ENCODE results near the gene PDE1A.
A peak's percentile ranks its signal among the peaks of the same experiment; 100 is the strongest.

Gene PDE1A

DNA sequence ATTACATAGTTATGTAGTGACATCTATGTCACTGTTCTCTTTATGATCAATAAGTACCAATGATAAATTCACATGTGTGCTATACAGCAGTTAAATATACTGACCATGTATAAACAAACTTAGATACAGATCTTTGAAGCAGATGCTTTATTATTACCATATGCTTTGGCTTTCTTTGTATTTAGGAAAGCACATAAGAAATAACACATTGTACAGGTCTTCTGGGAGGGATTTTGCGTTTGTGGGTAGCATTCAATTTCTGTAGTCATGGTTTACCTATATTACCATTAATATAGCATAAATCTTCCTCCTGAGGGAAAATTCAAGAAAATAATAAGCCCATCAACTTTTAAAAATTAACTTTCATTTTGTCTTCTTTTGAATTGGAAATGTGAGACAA is 1.6 kb upstream of the PDE1A start:
- TF ChIP-seq, protein P1, sequence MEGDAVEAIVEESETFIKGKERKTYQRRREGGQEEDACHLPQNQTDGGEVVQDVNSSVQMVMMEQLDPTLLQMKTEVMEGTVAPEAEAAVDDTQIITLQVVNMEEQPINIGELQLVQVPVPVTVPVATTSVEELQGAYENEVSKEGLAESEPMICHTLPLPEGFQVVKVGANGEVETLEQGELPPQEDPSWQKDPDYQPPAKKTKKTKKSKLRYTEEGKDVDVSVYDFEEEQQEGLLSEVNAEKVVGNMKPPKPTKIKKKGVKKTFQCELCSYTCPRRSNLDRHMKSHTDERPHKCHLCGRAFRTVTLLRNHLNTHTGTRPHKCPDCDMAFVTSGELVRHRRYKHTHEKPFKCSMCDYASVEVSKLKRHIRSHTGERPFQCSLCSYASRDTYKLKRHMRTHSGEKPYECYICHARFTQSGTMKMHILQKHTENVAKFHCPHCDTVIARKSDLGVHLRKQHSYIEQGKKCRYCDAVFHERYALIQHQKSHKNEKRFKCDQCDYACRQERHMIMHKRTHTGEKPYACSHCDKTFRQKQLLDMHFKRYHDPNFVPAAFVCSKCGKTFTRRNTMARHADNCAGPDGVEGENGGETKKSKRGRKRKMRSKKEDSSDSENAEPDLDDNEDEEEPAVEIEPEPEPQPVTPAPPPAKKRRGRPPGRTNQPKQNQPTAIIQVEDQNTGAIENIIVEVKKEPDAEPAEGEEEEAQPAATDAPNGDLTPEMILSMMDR (IDR thresholded peaks at IDR 0.05): no peak
- H3K36me3 ChIP-seq (ENCODE audit: control insufficient read depth, insufficient read depth, low read length): no peaks in the 10 kb centered on the region
- H3K4me1 ChIP-seq: no peaks in the 10 kb centered on the region
- H3K79me2 ChIP-seq: no peaks in the 10 kb centered on the region
- no peaks in the 10 kb centered on the region for H3K27me3 ChIP-seq (ENCODE audit: control insufficient read depth, insufficient read depth, low read length)
- no peak overlapping the region for H3K27ac ChIP-seq
- H3K4me3 ChIP-seq (ENCODE audit: low read depth, low read length): no peak overlapping the region
- no peak overlapping the region for H3K4me2 ChIP-seq (ENCODE audit: low read length)
- H2AFZ ChIP-seq: no peak overlapping the region
- H3K9ac ChIP-seq: no peak overlapping the region
- no peaks in the 10 kb centered on the region for H3K9me3 ChIP-seq (ENCODE audit: control insufficient read depth, low read length)

DNA sequence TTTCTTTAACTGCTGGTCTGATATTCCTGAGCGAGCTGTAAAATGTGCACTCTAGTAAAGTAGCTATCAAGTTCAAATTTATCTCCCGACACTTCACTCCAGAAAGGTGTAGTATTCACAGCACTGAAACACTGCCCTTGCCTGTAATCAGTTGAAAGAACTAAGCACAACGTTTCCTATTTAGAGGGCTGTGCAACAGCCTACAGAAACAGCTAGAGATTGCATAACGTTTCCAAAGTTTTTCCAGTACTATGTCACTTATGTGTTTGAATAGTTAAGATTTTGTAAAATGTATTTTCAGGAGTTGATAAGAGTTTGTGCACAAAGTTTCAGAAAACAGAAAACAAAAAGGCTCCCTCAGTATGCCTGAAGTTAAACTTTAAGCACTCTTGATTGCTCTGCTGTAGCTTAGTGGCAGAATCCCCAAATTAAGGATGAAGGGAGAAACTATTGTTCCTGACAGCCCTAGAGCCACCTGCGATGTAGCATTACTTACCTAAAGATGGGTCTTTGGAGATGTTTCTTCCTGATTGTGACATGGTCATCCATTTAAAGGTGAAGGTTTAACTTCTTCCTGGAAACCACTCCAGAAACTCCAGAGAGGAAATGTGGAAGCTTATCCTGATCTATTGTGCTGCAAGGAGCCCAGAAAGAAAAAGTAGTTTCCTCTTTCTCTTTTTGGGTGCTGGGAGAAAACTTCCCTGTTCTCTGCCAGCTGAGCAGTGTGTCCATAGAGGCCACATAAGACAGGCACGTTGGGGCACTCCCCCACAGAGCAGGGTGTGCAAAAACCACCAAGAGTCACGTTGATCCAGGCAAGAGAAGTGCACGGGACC is 536 bp downstream of the PDE1A start:
- no peaks in the 10 kb centered on the region for H3K36me3 ChIP-seq (ENCODE audit: control insufficient read depth, insufficient read depth, low read length)
- TF ChIP-seq, protein P1 (IDR thresholded peaks at IDR 0.05): no peak
- no peak overlapping the region for H3K27ac ChIP-seq
- peak overlapping the region; percentile 23 for H3K4me3 ChIP-seq (ENCODE audit: low read depth, low read length)
- H3K9ac ChIP-seq: no peak overlapping the region
- no peaks in the 10 kb centered on the region for H3K4me1 ChIP-seq
- no peaks in the 10 kb centered on the region for H3K79me2 ChIP-seq
- no peaks in the 10 kb centered on the region for H3K27me3 ChIP-seq (ENCODE audit: control insufficient read depth, insufficient read depth, low read length)
- H2AFZ ChIP-seq: no peak overlapping the region
- H3K4me2 ChIP-seq (ENCODE audit: low read length): no peak overlapping the region
- H3K9me3 ChIP-seq (ENCODE audit: control insufficient read depth, low read length): no peaks in the 10 kb centered on the region

DNA sequence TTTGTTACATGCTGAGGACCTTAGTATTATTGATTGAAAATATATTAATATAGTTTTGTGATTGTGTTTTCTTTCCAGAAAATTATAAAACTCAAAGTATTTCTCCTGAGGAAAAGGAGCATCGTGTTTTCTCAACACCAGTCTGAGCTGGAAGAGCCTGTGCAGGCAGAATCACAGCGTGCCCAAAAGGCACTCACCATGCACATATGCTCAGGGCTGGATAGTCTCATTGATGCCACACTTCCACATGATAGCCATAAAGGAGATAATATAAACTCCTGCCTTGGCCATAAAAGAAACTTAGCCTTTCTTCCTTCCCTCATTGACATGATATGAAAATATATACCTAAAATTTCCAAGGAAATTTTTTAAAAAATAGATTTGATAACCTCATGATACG is 4.0 kb downstream of the PDE1A start:
- no peaks in the 10 kb centered on the region for H3K79me2 ChIP-seq
- H3K27ac ChIP-seq: no peak overlapping the region
- no peaks in the 10 kb centered on the region for H3K27me3 ChIP-seq (ENCODE audit: control insufficient read depth, insufficient read depth, low read length)
- H3K9me3 ChIP-seq (ENCODE audit: control insufficient read depth, low read length): no peaks in the 10 kb centered on the region
- no peaks in the 10 kb centered on the region for H3K4me1 ChIP-seq
- no peak overlapping the region for H3K4me2 ChIP-seq (ENCODE audit: low read length)
- TF ChIP-seq, protein P1 (IDR thresholded peaks at IDR 0.05): no peak
- H3K36me3 ChIP-seq (ENCODE audit: control insufficient read depth, insufficient read depth, low read length): no peaks in the 10 kb centered on the region
- H3K4me3 ChIP-seq (ENCODE audit: low read depth, low read length): no peak overlapping the region
- H2AFZ ChIP-seq: no peak overlapping the region
- H3K9ac ChIP-seq: no peak overlapping the region

DNA sequence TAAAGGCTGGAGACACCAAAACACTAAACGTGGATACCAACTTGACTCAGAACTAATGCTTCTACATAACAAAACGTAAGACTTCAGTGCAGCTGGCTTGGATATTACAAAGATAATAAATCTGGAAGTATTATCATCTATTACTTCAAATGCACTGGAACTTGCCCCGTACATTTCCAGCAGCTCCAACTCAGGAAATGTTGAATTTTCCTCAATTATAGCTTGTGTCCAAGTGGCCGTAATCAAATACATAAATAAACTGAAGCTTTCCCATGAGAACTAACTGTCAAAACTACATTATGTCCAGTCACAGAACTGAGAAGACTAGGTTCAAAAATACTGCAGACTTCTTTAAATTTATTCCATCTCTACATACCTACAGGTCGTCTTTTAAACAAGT is 6.2 kb downstream of the PDE1A start:
- Histone ChIP-seq H3K4me1 (no peaks in the 10 kb centered on the region), H3K4me3 (ENCODE audit: low read depth, low read length) (no peak overlapping the region), H3K9me3 (ENCODE audit: control insufficient read depth, low read length) (no peaks in the 10 kb centered on the region), H2AFZ (no peak overlapping the region), H3K79me2 (no peaks in the 10 kb centered on the region), H3K4me2 (ENCODE audit: low read length) (no peak overlapping the region), H3K27ac (no peak overlapping the region), H3K27me3 (ENCODE audit: control insufficient read depth, insufficient read depth, low read length) (no peaks in the 10 kb centered on the region), H3K36me3 (ENCODE audit: control insufficient read depth, insufficient read depth, low read length) (no peaks in the 10 kb centered on the region), H3K9ac (no peak overlapping the region)
- TF ChIP-seq, protein P1 (IDR thresholded peaks at IDR 0.05): no peak

DNA sequence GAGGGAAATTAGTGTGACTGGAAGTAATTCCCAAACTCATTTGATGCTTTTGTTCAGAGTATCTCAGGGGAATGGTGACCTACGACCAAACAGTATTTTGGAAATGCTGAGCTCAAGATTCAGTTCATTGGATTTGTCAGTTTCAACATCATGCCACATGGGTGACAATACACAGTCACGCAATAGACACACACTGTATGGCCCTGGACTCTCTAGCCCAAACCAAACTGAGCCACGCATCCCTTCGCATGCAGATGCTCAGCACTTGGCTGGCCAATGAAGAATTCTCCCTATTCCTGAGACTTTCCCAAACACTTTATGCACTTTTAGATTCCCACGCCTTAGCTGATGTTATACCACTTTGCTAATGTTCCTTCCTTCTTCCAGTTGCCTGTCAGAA is 10.0 kb downstream of the PDE1A start:
- H3K9ac ChIP-seq: no peak overlapping the region
- no peaks in the 10 kb centered on the region for H3K27me3 ChIP-seq (ENCODE audit: control insufficient read depth, insufficient read depth, low read length)
- no peak overlapping the region for H3K27ac ChIP-seq
- H3K36me3 ChIP-seq (ENCODE audit: control insufficient read depth, insufficient read depth, low read length): no peaks in the 10 kb centered on the region
- no peaks in the 10 kb centered on the region for H3K4me1 ChIP-seq
- H2AFZ ChIP-seq: no peak overlapping the region
- no peak overlapping the region for H3K4me3 ChIP-seq (ENCODE audit: low read depth, low read length)
- no peak overlapping the region for H3K4me2 ChIP-seq (ENCODE audit: low read length)
- TF ChIP-seq, protein P1 (IDR thresholded peaks at IDR 0.05): no peak
- no peaks in the 10 kb centered on the region for H3K9me3 ChIP-seq (ENCODE audit: control insufficient read depth, low read length)
- no peaks in the 10 kb centered on the region for H3K79me2 ChIP-seq

Data from parathyroid adenoma (tissue), 2 donors.